Measurements from ENCODE around the gene SCRT2.

DNA sequence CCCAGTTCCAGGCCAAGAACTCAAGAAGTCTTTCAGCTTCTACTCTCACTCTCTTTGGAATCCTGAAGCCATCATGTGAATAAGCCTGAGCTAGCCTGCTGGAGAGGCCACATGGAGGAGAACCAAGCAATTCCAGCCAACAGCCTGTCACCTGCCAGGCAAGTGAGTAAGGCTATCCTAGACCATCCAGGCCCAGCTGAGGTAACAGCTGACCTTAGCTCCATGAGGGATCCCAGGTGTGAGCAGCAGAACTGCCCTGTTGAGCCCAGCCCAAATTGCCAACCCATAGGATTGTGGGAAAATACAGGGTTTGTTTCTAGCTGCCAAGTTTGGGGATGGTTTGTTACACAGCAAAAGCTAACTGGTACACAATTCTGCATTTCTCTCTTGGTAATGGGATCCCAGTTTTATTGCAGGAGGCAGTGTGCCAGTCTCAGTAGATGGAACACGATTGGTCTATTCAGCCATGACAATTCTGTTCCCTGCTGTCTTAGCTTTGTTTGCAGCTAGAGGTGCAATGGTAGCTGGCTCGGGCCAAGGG, 28.1 kb downstream of the SCRT2 start:
- TF ChIP-seq, protein P1, sequence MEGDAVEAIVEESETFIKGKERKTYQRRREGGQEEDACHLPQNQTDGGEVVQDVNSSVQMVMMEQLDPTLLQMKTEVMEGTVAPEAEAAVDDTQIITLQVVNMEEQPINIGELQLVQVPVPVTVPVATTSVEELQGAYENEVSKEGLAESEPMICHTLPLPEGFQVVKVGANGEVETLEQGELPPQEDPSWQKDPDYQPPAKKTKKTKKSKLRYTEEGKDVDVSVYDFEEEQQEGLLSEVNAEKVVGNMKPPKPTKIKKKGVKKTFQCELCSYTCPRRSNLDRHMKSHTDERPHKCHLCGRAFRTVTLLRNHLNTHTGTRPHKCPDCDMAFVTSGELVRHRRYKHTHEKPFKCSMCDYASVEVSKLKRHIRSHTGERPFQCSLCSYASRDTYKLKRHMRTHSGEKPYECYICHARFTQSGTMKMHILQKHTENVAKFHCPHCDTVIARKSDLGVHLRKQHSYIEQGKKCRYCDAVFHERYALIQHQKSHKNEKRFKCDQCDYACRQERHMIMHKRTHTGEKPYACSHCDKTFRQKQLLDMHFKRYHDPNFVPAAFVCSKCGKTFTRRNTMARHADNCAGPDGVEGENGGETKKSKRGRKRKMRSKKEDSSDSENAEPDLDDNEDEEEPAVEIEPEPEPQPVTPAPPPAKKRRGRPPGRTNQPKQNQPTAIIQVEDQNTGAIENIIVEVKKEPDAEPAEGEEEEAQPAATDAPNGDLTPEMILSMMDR (IDR thresholded peaks at IDR 0.05 in 8 of 11, conservative IDR thresholded peaks at IDR 0.05 in 3 of 11): no peak
- TF ChIP-seq POLR2A (IDR thresholded peaks at IDR 0.05): no peak

Measured in spleen (tissue), 7 donors.